ENCODE data around the gene SMC6. TPM values are rescaled to one million over a fixed set of nuclear protein-coding genes. Genes with fewer than 3 reads are reported as not detected.

Gene SMC6
- total RNA-seq, 1 experiment from 2014 or later, result 40.3 TPM

- no peak for TF ChIP-seq CTCF (conservative IDR thresholded peaks at IDR 0.05)
- no peak overlapping the region for H4K91ac ChIP-seq (ENCODE audit: insufficient read length, low read depth, low read length)
- no peak overlapping the region for H3K27ac Mint-ChIP-seq
- H4K5ac ChIP-seq (ENCODE audit: insufficient read length, low read depth, low read length), result no peak overlapping the region
- no peak overlapping the region for H2BK5ac ChIP-seq (ENCODE audit: insufficient read length, low read length)
- no peak overlapping the region for H3K14ac ChIP-seq (ENCODE audit: insufficient read depth, low read length)
- H2AFZ ChIP-seq (ENCODE audit: low read length), result no peak overlapping the region
- peaks cover 23 to 29% of the 10 kb centered on the region in 2 experiments for H3K4me1 Mint-ChIP-seq
- no peak overlapping the region for H2BK120ac ChIP-seq (ENCODE audit: low read depth, low read length, poor library complexity, severe bottlenecking)
- no peak overlapping the region for H2AK5ac ChIP-seq (ENCODE audit: insufficient read length, low read length)
- no peak overlapping the region for H3T11ph ChIP-seq (ENCODE audit: low read length)
- H3K18ac ChIP-seq (ENCODE audit: insufficient read length, low read depth, low read length), result no peak overlapping the region
- H3K27me3 ChIP-seq (ENCODE audit: insufficient read depth, low read length), result no peaks in the 10 kb centered on the region
- no peaks in the 10 kb centered on the region for H3K23me2 ChIP-seq (ENCODE audit: insufficient read length, low read depth, low read length, poor library complexity, severe bottlenecking)
- H3K36me3 Mint-ChIP-seq (ENCODE audit: insufficient read depth in 1 of 3, low read depth in 3 of 3), result peaks cover 0 to 2% (median 0%) of the 10 kb centered on the region in 3 experiments; a peak in 2 of 7 replicates
- H3K9me3 Mint-ChIP-seq, result no peaks in the 10 kb centered on the region
- H3K4ac ChIP-seq (ENCODE audit: low read depth, low read length), result no peak overlapping the region
- no peaks in the 10 kb centered on the region; the same call in 1 of the 2 replicates for H3K27me3 Mint-ChIP-seq (ENCODE audit: low read depth)
- H4K8ac ChIP-seq (replicated peaks; ENCODE audit: insufficient read length, low read depth, low read length), result no peak overlapping the region
- no peak overlapping the region for H3K27ac ChIP-seq (ENCODE audit: insufficient read length, low read depth, low read length)
- H3K23ac ChIP-seq (ENCODE audit: insufficient read length, low read depth, low read length), result no peak overlapping the region
- H3K9ac ChIP-seq (ENCODE audit: extremely low read depth, insufficient read length, low read length), result no peak overlapping the region
- DNase-seq, result no peak
- H2BK15ac ChIP-seq (ENCODE audit: low read depth, low read length), result no peak overlapping the region
- H3K4me3 Mint-ChIP-seq, result no peak overlapping the region
- no peak overlapping the region for H3K56ac ChIP-seq (ENCODE audit: insufficient read length, low read depth, low read length)
- no CpG with 5 or more reads among the region's 1 CpG for WGBS (ENCODE audit: extremely low coverage, insufficient read length, low lambda C conversion rate)
- H3K4me2 ChIP-seq (ENCODE audit: insufficient read depth, insufficient read length, low read length), result no peak overlapping the region
- peaks cover 5% of the 10 kb centered on the region; the same call in 1 of the 2 replicates for H3K4me1 ChIP-seq (ENCODE audit: insufficient read depth, low read length)
- peaks cover 2% of the 10 kb centered on the region for H4K20me1 ChIP-seq (ENCODE audit: control insufficient read depth, insufficient read depth, insufficient read length)
- H2BK12ac ChIP-seq (ENCODE audit: insufficient read length, low read depth, low read length), result no peak overlapping the region
- no peak overlapping the region for H2BK20ac ChIP-seq (ENCODE audit: low read depth, low read length, poor library complexity, severe bottlenecking)
- H3K9me3 ChIP-seq (ENCODE audit: control insufficient read depth, low read depth, low read length), result no peaks in the 10 kb centered on the region
- H3K79me1 ChIP-seq (ENCODE audit: insufficient read depth, low read depth, low read length, poor library complexity, severe bottlenecking), result no peaks in the 10 kb centered on the region
- no peaks in the 10 kb centered on the region for H3K79me2 ChIP-seq (ENCODE audit: insufficient read depth, low read length)
Measured at GRCh38 chr2:17616405-17616804, 137.2 kb downstream of the SMC6 start.
